RCC 7860 (cell line): ENCODE data around the gene EXD3.
"Not testable (repeated sequence)": the region's sequence is repeated elsewhere in the genome, so short reads cannot be mapped to it uniquely, and the experiment has no call there.

Source experiments
- DNase-seq: peaks from one replicate; pipeline ENCODE4 v3.0.0-alpha.2; 2015; ENCODE audit warnings: low spot score
- FAIRE-seq: peaks from 2 replicates; lab custom pipeline; 2012; peaks lifted over from hg19 to GRCh38; lab: Jason Lieb, UNC

Gene EXD3

DNA sequence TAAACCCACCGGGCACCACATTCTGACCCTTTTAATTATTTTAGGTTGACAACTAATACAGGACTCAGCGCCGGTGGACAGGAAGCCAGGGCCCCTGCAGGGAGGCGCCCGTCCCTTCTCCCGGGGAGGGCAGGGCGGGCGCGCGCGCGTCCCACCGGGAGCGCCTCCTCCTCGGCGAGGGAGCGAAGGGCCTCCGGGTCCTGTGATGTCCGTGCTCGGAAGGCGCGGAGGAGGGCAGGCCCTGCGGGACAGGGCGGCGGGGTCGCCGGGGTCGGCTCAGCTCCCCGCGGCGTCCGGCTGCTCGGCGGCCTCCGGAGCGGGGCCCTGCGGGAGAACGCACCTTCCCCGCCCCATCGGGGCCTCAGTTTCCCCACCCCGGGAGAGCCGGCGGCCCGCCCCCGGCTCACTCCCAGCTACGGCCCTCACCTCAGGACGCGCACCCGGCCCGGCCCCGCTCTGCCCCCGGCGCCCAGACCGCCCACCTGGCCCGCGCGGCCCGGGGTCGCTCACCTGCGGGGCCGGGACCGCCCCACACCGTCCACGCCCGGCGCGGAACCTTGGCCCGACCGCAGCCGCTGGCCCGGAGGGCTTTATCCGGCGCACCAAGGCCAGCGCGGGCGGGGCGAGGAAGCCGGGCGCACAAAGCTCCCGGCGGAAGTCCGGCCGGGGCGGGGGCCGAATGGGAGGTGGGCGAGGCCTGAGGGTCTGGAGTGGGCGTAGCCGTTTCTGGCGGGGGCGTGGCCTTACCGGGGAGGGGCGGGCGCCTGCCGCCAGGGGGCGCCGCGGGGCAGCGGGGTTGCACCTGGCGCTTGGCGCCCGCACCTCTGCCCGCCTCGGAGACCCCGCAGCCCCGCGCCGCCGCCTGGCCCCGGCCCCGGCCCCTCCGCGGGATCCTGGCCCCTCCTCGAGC lies at the start of gene EXD3, which contains the start of gene NOXA1:
TSS of gene EXD3 (minus strand) at position 559 of the 910 bp plus-strand sequence. CDS start 27,805 bp downstream, outside the sequence.
TSS of gene NOXA1 (plus strand) at position 790 of the 910 bp plus-strand sequence. CDS start 137 bp downstream, outside the sequence.
- FAIRE-seq (no peak), DNase-seq (peak; percentile 77)

DNA sequence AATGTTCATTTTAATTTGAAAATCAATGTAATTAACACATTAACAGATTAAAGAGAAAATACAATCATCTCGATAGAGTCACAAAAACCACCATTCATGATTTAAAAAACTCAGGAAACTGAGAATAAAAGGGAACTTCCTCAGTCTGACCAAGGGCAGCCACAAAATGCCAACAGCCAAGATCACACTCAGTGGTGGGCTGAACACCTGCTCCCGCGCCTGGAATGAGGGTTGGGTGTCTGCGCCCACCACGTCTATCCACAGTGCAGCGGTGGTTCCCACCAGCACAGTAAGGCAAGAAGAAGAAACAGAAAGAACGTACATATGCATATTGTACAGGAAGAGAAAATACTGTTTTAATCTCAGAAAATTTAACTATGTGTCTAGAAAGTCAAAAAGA lies 47.8 kb upstream of the EXD3 start:
- no peak for FAIRE-seq
- no peak for DNase-seq

DNA sequence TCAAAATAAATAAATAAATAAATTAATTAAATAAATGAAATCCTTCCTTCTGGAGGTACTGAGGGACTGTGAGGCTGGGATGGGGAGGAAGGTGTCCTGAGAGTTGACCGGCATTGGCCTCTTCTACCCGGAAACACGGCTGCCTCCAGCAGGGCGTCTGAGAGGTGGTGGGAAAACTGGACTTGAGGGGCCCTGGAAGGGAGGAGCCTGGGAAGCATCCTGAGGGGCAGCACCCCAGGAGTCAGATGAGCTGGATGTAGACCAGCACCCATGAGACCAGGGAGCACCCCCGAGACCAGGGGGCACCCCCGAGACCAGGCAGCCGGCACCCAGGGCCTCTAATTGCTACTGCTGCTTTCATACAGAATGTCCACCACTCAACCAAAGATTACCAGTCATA lies 44.9 kb upstream of the EXD3 start:
- FAIRE-seq: no peak

DNA sequence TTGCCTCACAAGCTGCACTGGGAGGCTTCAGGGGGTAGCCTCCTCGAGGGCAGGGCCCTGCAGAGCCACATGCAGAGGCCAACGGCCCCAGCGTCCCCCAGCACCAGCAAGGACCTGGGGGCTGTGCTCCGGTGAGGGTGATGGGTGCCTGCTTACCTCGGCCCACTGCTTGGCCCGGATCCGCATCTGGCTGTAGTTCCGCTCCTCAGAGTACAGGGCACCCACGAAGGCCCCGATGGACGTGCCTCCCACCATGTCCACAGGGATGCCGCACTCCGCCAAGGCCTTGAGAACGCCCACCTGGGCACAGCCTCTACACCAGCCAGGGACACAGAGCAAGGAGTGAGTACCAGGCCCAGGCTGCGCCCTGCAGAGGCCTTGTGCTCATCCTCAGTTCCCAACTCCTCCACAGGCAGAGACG lies 44.2 kb upstream of the EXD3 start:
- DNase-seq (no peak), FAIRE-seq (no peak)

More for the DNA sequence above, 44.9 kb upstream of the EXD3 start:
- DNase-seq: no peak

DNA sequence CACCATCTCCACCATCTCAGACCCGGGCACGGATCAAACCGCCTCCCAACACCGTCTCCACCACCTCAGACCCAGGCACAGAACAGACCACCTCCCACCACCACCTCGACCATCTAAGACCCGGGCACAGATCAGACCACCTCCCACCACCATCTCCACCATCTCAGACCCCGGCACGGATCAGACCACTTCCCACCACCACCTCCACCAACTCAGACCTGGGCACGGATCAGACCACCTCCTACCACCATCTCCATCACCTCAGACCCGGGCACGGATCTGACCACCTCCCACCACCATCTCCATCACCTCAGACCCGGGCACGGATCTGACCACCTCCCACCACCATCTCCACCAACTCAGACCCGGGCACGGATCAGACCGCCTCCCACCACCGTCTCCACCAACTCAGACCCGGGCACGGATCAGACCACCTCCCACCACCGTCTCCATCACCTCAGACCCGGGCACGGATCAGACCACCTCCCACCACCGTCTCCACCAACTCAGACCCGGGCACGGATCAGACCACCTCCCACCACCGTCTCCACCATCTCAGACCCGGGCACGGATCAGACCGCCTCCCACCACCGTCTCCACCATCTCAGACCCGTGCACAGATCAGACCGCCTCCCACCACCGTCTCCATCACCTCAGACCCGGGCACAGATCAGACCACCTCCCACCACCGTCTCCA lies 43.6 kb upstream of the EXD3 start:
- FAIRE-seq, DNase-seq: not testable (repeated sequence)

DNA sequence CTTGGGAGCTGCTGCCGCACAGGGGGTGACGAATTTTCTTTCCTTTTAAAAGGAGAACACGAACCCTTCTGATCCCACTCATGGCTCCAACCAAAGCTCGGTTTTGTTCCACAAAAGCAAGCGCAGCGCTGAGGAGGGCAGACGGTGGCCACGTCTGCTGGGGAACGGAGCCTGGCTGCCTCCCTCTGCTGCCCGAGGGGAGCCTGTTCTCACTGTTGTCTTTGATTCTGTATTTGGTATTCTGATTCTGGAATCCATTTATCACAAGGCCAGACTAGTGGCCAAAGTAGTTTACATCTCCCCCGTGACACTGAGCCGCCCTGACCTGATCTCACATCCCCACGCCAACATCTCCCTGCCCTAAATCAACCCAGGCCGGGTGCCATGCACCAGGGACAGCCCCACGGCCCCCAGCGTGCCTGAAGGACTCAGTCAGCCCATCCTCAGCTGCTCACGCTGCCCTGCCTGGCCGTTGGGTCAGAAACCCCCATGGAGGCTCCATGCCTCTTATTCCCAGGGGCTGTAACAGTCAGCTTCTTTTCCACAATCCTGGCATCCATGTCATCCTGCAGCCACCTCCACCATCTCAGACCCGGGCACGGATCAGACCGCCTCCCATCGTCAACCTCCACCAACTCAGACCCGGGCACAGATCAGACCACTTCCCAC lies 42.9 kb upstream of the EXD3 start:
- DNase-seq: no peak
- no peak for FAIRE-seq

DNA sequence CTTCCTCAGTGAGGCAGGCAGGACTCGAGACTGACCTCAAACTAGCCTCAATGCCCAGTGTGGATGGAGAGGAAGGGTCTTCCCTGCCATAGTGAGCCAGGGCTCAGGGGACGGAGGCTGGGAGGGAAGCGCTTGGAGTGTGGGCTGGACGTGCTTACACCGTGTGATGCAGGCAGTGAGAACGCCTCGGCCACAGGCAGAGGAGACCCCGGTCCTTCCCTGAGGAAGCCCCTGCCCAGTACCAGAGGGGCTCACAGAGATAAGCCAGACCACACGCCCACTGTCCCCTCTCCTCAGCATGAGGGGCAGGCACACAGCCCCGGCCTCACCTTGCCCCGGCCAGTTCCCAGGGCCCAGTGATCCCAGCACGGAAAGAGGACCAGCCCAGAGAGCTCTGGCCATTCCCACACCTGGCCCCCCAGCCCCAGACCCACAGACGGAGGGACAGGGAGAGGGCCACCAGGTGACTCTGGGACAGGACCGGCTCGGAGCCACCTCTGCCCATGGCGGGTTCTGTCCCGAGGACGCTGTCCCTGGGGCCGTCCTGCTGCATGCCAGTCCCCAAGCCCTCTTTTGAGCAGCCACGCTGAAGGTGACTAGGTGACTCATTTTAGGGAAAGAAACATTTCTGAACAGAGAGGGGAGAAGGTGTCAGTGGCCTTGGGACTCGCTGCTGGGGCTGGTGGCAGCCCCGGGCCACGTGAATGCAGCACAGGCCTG lies 42.2 kb upstream of the EXD3 start:
- FAIRE-seq: no peak
- no peak for DNase-seq

GRCh38 chr9:137464291-137464999 lies 41.5 kb upstream of the EXD3 start:
- no peak for DNase-seq
- FAIRE-seq: no peak

- no peak for DNase-seq
Measured at GRCh38 chr9:137463931-137464290, 40.9 kb upstream of the EXD3 start.

DNA sequence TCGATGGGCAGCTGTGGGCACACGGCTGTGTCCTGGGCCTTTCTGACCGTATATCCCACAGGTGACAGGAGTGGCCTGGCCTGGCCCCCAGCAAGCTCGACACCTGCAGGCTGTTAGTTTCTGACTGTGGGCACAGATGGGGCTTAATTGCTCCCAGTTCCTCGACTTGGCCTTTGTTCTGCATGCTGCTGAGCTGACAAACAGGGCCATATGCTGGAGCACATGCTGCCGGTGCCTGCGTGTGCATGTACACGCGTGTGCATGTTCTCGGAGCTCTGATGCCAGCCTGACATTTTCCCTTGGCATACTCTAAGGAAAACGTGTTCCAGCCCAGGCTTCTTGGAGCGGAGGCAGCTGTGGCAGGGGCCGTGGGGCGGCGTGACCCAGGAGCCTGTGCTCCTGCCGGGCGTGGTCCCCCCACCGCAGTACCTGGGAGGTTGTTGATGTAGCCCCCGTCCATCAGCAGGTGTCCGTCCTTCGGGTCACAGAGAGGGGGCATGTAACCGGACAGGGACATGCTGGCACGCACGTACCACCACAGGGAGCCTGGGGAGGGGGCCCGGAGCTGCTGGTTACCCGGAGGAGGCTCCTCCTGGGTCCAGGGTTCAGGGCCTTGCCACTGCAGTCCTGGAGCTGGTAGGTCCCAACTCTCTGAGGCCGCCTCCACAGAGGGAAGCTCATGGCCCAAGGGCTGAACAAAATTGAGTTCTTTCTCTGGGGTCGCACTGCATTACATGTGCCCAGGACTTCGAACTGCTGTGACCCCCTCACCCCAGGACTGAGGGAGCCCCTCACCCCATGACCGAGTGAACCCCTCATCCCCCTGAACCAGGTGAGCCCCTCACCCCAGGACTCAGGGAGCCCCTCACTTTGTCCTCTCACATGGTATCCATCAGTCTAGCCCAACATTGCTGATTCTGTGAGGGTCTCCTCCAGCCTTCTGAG lies 40.3 kb upstream of the EXD3 start:
- DNase-seq: no peak
- no peak for FAIRE-seq

More at GRCh38 chr9:137463931-137464290, 40.9 kb upstream of the EXD3 start:
- FAIRE-seq: no peak

DNA sequence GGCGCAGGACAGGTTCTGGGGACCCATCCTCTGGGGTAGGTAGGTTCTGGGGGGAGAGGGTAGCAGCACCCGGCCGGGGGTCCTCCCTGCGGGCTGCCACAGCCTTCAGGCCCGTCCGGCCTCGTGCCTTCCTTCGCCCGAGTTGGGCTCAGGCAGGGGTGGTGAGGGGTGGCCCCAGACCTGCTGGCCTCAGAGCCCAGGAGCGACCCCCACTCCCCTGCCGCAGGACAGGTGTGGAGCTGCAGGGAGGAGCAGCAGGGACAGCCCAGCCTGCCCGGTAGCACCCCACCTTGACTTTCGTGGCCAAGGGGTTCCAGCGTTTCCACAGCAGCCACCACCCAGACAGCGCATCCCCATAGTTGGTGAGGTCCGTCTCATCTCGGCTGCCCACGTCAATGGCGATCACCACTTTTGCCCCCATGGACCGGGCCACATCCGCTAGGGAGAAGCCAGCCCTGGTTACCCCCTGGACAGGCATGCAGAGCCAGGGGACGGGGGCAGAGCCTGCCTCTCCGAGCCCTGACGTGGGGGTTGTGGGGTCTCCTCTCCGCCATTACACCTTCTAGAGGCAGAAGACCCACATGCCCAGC lies 39.5 kb upstream of the EXD3 start:
- FAIRE-seq: no peak
- no peak for DNase-seq

DNA sequence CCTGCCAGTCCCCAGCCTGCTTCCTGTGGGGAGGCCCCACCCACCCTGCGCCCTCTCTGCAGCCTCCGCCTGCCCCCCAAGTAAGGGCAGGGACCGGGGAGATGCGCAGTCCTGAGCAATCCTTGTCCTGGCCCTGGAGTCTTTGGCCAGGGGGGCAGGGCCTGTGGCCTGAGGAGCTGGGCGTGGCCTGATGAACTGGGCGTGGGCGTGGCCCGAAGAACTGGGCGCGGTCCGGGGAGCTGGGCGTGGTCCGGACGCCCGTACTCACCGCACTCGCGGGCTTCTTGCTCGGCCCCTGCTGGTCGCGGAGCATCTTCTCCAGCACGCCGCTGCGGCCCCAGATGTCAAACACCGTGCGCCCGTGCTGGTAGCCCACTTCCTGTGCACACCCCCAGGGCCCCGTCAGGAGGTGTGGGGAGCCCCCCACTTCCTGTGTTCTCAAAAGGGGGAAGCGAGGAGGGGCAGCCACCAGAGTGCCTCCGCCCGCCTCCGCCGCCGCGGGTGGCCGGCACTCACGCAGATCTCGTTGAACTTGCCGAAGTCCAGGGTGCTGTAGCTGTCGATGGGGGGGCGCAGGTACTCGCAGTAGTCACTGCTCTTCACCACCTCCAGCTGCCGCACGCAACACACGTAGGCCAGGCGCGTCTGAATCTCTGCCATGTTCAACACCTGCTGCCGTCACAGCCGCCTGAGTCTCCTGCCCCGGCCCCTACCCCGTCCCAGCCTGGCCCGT lies 38.9 kb upstream of the EXD3 start:
- DNase-seq (no peak), FAIRE-seq (no peak)

- FAIRE-seq (no peak), DNase-seq (no peak)
Measured at GRCh38 chr9:137461316-137461662, 38.3 kb upstream of the EXD3 start.

DNA sequence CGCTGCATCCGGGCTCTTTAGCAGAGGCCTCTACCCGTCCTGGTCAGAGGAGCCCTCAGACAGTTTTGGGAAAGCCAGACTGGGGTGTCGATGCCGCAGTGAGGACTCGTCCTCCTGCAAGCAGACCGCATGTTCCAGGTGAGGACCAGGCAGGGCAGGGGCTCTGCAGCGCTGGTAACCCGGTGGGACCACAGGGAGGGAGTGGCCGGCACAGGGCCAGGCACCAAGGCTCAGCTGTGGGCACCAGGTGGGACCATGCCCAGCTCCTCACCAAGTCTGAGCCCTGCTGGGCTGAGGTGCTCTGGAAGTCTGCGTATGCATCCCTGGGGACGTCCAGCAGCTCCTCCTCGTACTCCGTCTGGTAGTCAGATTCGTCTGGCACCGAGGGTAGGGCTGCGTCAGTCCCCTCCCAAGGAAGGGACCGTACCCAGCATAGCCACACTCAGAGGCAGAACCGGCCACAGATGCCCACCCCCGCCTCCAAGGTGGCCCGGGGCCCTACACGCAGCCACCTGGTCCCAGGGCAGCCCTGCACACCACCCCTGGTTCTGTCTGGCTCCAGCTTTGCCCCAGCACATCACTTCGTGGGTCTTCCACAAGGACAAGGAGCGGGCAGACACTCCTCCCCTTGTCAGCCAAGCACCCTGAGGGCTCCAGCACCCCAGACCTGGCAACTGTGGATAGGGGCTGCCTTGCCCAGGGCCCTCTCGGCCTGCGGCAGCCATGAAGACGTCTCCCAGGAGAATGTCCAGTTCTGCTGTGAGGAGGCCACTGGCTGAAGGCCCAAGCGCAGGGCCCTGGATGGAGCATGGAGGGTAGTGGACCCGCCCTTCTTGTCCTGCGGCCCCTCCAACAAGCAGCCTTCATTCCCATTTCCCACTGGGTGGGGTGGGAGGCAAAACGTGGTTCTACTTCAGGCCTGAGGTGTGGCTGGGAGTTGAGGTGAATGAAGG lies 37.7 kb upstream of the EXD3 start:
- no peak for DNase-seq
- FAIRE-seq: no peak

- DNase-seq: no peak
Measured at GRCh38 chr9:137459601-137460362, 36.8 kb upstream of the EXD3 start.

DNA sequence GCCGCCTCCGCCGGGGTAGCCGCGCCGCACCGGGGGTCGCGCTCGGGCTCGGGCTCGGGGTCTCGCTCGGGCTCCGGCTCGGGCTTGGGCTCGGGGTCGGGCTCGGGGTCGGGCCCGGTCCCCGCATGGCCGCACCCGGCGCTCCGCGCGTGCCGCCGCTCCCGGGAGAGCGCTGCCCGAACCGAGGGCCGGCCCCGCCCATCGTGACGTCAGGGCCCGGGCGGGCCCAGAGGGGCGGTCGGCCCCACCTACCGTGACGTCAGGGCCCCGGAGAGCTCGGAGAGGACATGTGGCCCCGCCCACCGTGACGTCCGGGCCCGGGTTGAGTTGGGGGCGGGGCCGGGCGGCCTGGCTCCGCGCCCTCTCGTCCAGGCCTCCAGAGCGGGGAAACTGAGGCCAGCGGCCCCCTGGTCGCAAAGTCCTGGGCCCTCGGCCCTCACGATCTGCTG lies 36.2 kb upstream of the EXD3 start, which contains the start of gene NSMF:
TSS of gene NSMF (minus strand) at position 183 of the 449 bp plus-strand sequence. CDS start 232 bp downstream, outside the sequence.
- no peak for FAIRE-seq
- DNase-seq: peak; percentile 82

More at GRCh38 chr9:137459601-137460362, 36.8 kb upstream of the EXD3 start:
- FAIRE-seq: no peak
